Gastroesophageal sphincter (tissue), 3 donors: ENCODE results near the gene KCTD19.

ENCODE experiments used
- CTCF ChIP-seq, 4 experiments: fragments of 200-600 bp in 2 of 4; fragments of 450-650 bp in 2 of 4; sonication (generic) in 1 of 4; IDR thresholded peaks; one replicate each; pipeline ENCODE4 v1.5.1; 2017 to 2019; ENCODE audit warnings: antibody characterized with exemption in 4 of 4, mild to moderate bottlenecking in 2 of 4, moderate library complexity in 2 of 4
- POLR2A ChIP-seq, 2 donors: fragments of 450-650 bp; IDR thresholded peaks; one replicate each; pipeline ENCODE4 v1.6.1; 2017; ENCODE audit warnings: antibody characterized with exemption in 2 of 2, mild to moderate bottlenecking in 2 of 2, moderate library complexity in 1 of 2

- no peak for TF ChIP-seq CTCF (IDR thresholded peaks at IDR 0.05)
- TF ChIP-seq POLR2A (IDR thresholded peaks at IDR 0.05): no peak
Measured at GRCh38 chr16:67268136-67268579, 58.4 kb downstream of the KCTD19 start.
